Cardiac muscle cell (in vitro differentiated cells and primary cell): ENCODE measurements around the gene JMJD8. TPM values are rescaled to one million over a fixed set of nuclear protein-coding genes. Genes with fewer than 3 reads are reported as not detected.

Source experiments
- DNase-seq, 2 donors: peaks; one replicate each; pipeline versions ENCODE4 v3.0.0 to v3.0.0-alpha.2; 2010 to 2017; ENCODE audit warnings: low read depth in 1 of 2, low spot score in 1 of 2
- H3K27ac ChIP-seq: fragments of 200-600 bp; sonication (generic); 2 replicates; pipeline ENCODE4 v1.5.1; 2016
- H3K27me3 ChIP-seq: fragments of 200-600 bp; sonication (generic); 2 replicates; pipeline ENCODE4 v1.6.0; 2016; ENCODE audit warnings: control low read depth
- H3K36me3 ChIP-seq: fragments of 200-600 bp; sonication (generic); 2 replicates; pipeline ENCODE4 v1.5.1; 2016; ENCODE audit warnings: control low read depth
- H3K4me1 ChIP-seq: fragments of 200-600 bp; sonication (generic); 2 replicates; pipeline ENCODE4 v1.8.1; 2017; ENCODE audit warnings: low read depth, mild to moderate bottlenecking, mixed run types
- H3K4me3 ChIP-seq: fragments of 200-600 bp; sonication (generic); 2 replicates; pipeline ENCODE4 v1.5.1; 2016; ENCODE audit warnings: mild to moderate bottlenecking
- H3K9me3 ChIP-seq: fragments of 200-600 bp; sonication (generic); 2 replicates; pipeline ENCODE4 v1.5.1; 2017; ENCODE audit warnings: low read depth, mild to moderate bottlenecking, control low read depth
- polyA plus RNA-seq: library from polyadenylated mRNA; unstranded; fragments of >200 nt; fragmentation: Nextera tagmentation; extraction: Ambion mirVana; gene quantifications from 2 replicates; pipeline ENCODE4 v1.2.1, GENCODE V29; 2016
- total RNA-seq: library from RNA; depleted of rRNA; stranded (reverse); fragments of >200 nt; gene quantifications from 2 replicates; pipeline ENCODE4 v1.2.3, GENCODE V29; 2016
- TF ChIP-seq, protein P1 (sequence below): IDR thresholded peaks from 2 replicates; pipeline ENCODE4 v1.5.1; 2012; ENCODE audit warnings: low read depth, mild to moderate bottlenecking, low read length

The JMJD8 gene
- total and polyA plus RNA-seq, 2 experiments from 2014 or later, result 105 to 118 TPM

GRCh38 chr16:669666-670065 is 14.5 kb downstream of the JMJD8 start:
- peaks cover under 1% of the 10 kb centered on the region for H3K4me1 ChIP-seq
- no peak overlapping the region for H3K4me3 ChIP-seq
- no peak overlapping the region for H3K27ac ChIP-seq
- no peaks in the 10 kb centered on the region for H3K9me3 ChIP-seq
- TF ChIP-seq, protein P1, sequence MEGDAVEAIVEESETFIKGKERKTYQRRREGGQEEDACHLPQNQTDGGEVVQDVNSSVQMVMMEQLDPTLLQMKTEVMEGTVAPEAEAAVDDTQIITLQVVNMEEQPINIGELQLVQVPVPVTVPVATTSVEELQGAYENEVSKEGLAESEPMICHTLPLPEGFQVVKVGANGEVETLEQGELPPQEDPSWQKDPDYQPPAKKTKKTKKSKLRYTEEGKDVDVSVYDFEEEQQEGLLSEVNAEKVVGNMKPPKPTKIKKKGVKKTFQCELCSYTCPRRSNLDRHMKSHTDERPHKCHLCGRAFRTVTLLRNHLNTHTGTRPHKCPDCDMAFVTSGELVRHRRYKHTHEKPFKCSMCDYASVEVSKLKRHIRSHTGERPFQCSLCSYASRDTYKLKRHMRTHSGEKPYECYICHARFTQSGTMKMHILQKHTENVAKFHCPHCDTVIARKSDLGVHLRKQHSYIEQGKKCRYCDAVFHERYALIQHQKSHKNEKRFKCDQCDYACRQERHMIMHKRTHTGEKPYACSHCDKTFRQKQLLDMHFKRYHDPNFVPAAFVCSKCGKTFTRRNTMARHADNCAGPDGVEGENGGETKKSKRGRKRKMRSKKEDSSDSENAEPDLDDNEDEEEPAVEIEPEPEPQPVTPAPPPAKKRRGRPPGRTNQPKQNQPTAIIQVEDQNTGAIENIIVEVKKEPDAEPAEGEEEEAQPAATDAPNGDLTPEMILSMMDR, result no peak
- no peak for DNase-seq
- H3K36me3 ChIP-seq, result peaks cover 35% of the 10 kb centered on the region
- H3K27me3 ChIP-seq, result no peaks in the 10 kb centered on the region

GRCh38 chr16:668519-669171 is 15.5 kb downstream of the JMJD8 start:
- no peak for DNase-seq
- TF ChIP-seq, protein P1, result no peak
- H3K36me3 ChIP-seq, result peaks cover 35% of the 10 kb centered on the region
- H3K27ac ChIP-seq, result no peak overlapping the region
- no peaks in the 10 kb centered on the region for H3K27me3 ChIP-seq
- H3K9me3 ChIP-seq, result no peaks in the 10 kb centered on the region
- no peaks in the 10 kb centered on the region for H3K4me1 ChIP-seq
- H3K4me3 ChIP-seq, result peak overlapping the region; percentile 85

DNA sequence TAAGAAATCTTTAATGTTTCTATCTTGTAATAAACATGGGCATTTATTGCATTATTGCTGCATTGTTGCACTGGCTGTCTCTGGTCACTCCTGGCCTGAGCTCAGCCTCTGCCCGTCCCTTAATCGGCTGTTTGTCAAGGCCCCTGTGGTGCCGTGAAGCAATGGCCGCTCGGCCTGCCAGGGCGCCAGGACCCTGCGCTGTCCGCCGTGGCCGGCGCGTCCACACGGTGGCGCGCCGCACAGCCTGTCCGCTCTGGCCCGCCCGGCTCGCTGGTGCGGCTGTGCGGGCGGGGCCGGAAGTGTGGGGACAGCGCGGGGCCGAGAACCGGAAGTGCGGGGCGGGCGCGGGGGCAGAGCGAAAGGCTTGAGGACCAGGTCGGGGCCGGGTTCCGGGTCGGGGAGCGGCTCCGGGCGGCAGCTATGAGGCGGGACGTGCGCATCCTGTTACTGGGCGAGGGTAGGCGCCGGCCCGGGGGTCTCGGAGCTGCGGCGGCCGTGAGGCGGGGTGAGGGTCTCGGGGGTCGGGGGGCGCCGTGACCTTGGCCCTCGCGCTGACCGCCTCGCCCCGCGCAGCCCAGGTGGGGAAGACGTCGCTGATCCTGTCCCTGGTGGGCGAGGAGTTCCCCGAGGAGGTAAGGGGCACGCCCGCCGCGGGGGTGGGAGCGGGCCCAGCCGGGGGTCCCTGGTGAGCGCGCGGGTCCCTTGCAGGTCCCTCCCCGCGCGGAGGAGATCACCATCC is 16.2 kb downstream of the JMJD8 start, which contains the start of gene RHOT2:
Gene RHOT2, plus strand, starts transcription at position 353 of the 739 bp plus-strand sequence. Its CDS starts 68 bp downstream, at position 421.
- peak; percentile 94 to 96 for DNase-seq
- Histone ChIP-seq H3K4me1 (no peaks in the 10 kb centered on the region), H3K27me3 (no peaks in the 10 kb centered on the region), H3K9me3 (no peaks in the 10 kb centered on the region), H3K4me3 (peak within 1 kb of the TSS; percentile 85), H3K36me3 (peaks cover 34% of the 10 kb centered on the region), H3K27ac (peak within 1 kb of the TSS; percentile 44)
- TF ChIP-seq, protein P1, result peak; percentile 67

DNA sequence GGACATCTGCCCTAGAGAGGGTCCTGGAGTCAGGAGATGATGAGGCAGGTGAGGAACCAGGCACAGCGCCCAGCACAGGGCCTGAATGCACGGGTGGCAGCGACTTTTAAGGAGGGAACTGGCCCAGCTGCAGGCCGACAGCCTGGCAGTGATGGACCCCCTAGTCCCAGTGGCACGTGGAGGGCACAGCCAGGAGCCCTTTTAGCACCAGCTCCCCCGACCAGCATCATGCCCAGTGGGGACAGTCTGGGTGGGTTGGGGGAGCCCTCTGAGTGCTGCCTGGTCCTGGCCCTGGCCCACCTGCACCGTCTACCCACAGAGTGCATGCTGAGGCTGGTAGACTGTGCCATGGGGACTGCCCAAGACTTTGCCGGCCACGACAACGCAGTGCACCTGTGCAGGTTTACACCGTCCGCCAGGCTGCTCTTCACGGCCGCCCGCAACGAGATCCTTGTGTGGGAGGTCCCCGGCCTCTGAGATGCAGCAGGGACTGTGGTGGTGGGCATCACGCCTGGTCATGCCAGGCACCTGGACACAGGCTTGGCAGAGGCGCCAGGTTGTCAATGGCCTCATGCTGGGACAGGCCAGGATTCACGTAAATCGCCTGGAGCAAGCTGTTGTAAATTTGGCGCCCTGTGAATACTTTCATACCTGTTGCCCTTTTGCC is 16.9 kb downstream of the JMJD8 start:
- no peaks in the 10 kb centered on the region for H3K27me3 ChIP-seq
- TF ChIP-seq, protein P1, result no peak
- no peaks in the 10 kb centered on the region for H3K4me1 ChIP-seq
- H3K4me3 ChIP-seq, result no peak overlapping the region
- DNase-seq, result no peak
- peaks cover 27% of the 10 kb centered on the region for H3K36me3 ChIP-seq
- H3K27ac ChIP-seq, result no peak overlapping the region
- H3K9me3 ChIP-seq, result no peaks in the 10 kb centered on the region

DNA sequence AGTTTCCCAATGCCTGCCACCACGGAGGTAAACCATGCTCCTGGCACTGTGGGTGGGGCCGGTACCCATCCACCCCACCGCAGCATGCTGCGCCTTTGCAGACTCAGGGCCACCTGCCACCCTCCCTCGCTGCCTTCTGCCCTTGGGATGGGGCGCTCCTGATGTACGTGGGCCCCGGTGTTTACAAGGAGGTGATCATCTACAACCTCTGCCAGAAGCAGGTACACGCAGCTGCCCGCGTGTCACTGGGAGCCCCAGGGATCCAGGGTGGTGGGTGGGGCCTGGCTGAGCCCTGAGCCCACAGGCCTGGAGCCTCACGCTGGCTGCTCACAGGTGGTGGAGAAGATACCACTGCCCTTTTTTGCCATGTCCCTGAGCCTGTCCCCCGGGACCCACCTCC is 17.6 kb downstream of the JMJD8 start:
- Histone ChIP-seq H3K27me3 (no peaks in the 10 kb centered on the region), H3K4me3 (no peak overlapping the region), H3K36me3 (peaks cover 22% of the 10 kb centered on the region), H3K27ac (no peak overlapping the region), H3K4me1 (no peaks in the 10 kb centered on the region), H3K9me3 (no peaks in the 10 kb centered on the region)
- TF ChIP-seq, protein P1, result no peak
- no peak for DNase-seq
